HepG2 (cell line): Measurements from ENCODE around the gene SLC16A5. TPM values are rescaled to one million over a fixed set of nuclear protein-coding genes. Genes with fewer than 3 reads are reported as not detected.

ENCODE experiments used
- CEBPB ChIP-seq: IDR thresholded peaks from 2 replicates; pipeline ENCODE4 v1.6.1; 2011; ENCODE audit warnings: low read depth, low read length, improper control_type of control experiment, borderline replicate concordance
- DBP ChIP-seq: sonication (generic); formaldehyde crosslinking; IDR thresholded peaks from 2 replicates; pipeline ENCODE4 v1.4.0; 2020; ENCODE audit warnings: missing genetic modification reagents; ENCODE audit errors: not compliant biosample characterization
- GATA4 ChIP-seq: sonication (generic); IDR thresholded peaks from 2 replicates; pipeline ENCODE4 v1.6.1; 2016; ENCODE audit warnings: antibody characterized with exemption, low read depth, borderline replicate concordance
- KDM6A ChIP-seq: IDR thresholded peaks from 2 replicates; pipeline ENCODE4 v1.6.1; 2016; ENCODE audit warnings: low read depth
- MXD3 ChIP-seq: IDR thresholded peaks from 2 replicates; pipeline ENCODE4 v1.6.1; 2016; ENCODE audit warnings: mild to moderate bottlenecking, missing biosample characterization, missing genetic modification reagents
- MYPOP ChIP-seq: sonication (generic); formaldehyde crosslinking; IDR thresholded peaks from 2 replicates; pipeline ENCODE4 v1.8.1; 2023; ENCODE audit warnings: mild to moderate bottlenecking, moderate library complexity, missing genetic modification reagents
- SMAD9 ChIP-seq: sonication (generic); formaldehyde crosslinking; IDR thresholded peaks from 2 replicates; pipeline ENCODE4 v1.5.1; 2020; ENCODE audit warnings: mild to moderate bottlenecking, missing genetic modification reagents
- SRSF9 ChIP-seq: fragments of 200-400 bp; formaldehyde crosslinking; IDR thresholded peaks from 2 replicates; pipeline ENCODE4 v1.6.1; 2018; ENCODE audit warnings: borderline replicate concordance, mild to moderate bottlenecking, low read depth, low read length; ENCODE audit not compliant: insufficient read depth, poor library complexity, severe bottlenecking
- TCF7 ChIP-seq: sonication (generic); IDR thresholded peaks from 2 replicates; pipeline ENCODE4 v1.6.1; 2016; ENCODE audit warnings: antibody characterized with exemption, low read depth
- TCF7L2 ChIP-seq: IDR thresholded peaks from 2 replicates; pipeline ENCODE4 v1.6.1; 2011; ENCODE audit warnings: mild to moderate bottlenecking, low read depth, low read length, moderate library complexity
- TP53 ChIP-seq: sonication (generic); formaldehyde crosslinking; conservative IDR thresholded peaks from 2 replicates; pipeline ENCODE4 v1.4.0; 2020; ENCODE audit warnings: missing genetic modification reagents
- USF2 ChIP-seq, 2 experiments: sonication (generic) in 1 of 2; formaldehyde crosslinking in 1 of 2; IDR thresholded peaks; 2 replicates each; pipeline versions ENCODE4 v1.5.1 to v1.6.1; 2011 to 2020; ENCODE audit warnings: borderline replicate concordance in 1 of 2, low read depth in 1 of 2, low read length in 1 of 2, mild to moderate bottlenecking in 1 of 2, missing genetic modification reagents in 1 of 2, moderate library complexity in 1 of 2
- ZC3H4 ChIP-seq: sonication (generic); formaldehyde crosslinking; IDR thresholded peaks from 2 replicates; pipeline ENCODE4 v1.4.0; 2020; ENCODE audit warnings: missing genetic modification reagents, borderline replicate concordance
- ZFP90 ChIP-seq: sonication (generic); formaldehyde crosslinking; IDR thresholded peaks from 2 replicates; pipeline ENCODE4 v1.8.0; 2022; ENCODE audit warnings: missing genetic modification reagents, mild to moderate bottlenecking, inconsistent platforms, borderline replicate concordance
- ZGPAT ChIP-seq: IDR thresholded peaks from 2 replicates; pipeline ENCODE4 v1.6.1; 2016; ENCODE audit warnings: mild to moderate bottlenecking
- ZNF121 ChIP-seq: sonication (generic); formaldehyde crosslinking; IDR thresholded peaks from 2 replicates; pipeline ENCODE4 v1.5.0; 2020; ENCODE audit warnings: mild to moderate bottlenecking, missing genetic modification reagents
- ZNF160 ChIP-seq: sonication (generic); formaldehyde crosslinking; IDR thresholded peaks from 2 replicates; pipeline ENCODE4 v1.8.0; 2022; ENCODE audit warnings: mild to moderate bottlenecking, inconsistent platforms, missing genetic modification reagents
- ZNF549 ChIP-seq: sonication (generic); formaldehyde crosslinking; IDR thresholded peaks from 2 replicates; pipeline ENCODE4 v1.5.0; 2020; ENCODE audit warnings: missing genetic modification reagents
- ZNF556 ChIP-seq: sonication (generic); formaldehyde crosslinking; IDR thresholded peaks from 2 replicates; pipeline ENCODE4 v1.4.0; 2020; ENCODE audit warnings: mild to moderate bottlenecking, missing genetic modification reagents, borderline replicate concordance
- ZSCAN5A ChIP-seq: sonication (generic); formaldehyde crosslinking; IDR thresholded peaks from 2 replicates; pipeline ENCODE4 v1.8.0; 2022; ENCODE audit warnings: mild to moderate bottlenecking, missing genetic modification reagents, borderline replicate concordance
- polyA plus RNA-seq, 8 experiments: library from polyadenylated mRNA; depleted of rRNA in 3 of 8; stranded (reverse) in 7 of 8; unstranded in 1 of 8; fragments of >200 nt; fragmentation: Illumina TruSeq in 4 of 8; extraction: Trizol in 4 of 8; gene quantifications; 2 replicates each; pipeline versions ENCODE4 v1.2.1 to v1.2.3, GENCODE V29; 2011 to 2016; ENCODE audit warnings: low read depth in 4 of 8, missing spikeins in 1 of 8, mixed read lengths in 1 of 8; ENCODE audit not compliant: insufficient read depth in 1 of 8
- total RNA-seq, 5 experiments: library from RNA; depleted of rRNA; stranded (reverse); fragments of >200 nt; fragmentation: Illumina TruSeq; extraction: Trizol; gene quantifications; 2 replicates each; pipeline ENCODE4 v1.2.3, GENCODE V29; 2016; ENCODE audit warnings: low read depth in 1 of 5

The SLC16A5 gene
- total and polyA plus RNA-seq, 2 of the 13 experiments (the other 11 are each of a cell fraction or from before 2014, with no cell fraction given): 0.69 to 5.6 TPM

GRCh38 chr17:75086496-75087181 lies 1.1 kb upstream of the SLC16A5 start (continued):
- TF ChIP-seq USF2 (IDR thresholded peaks at IDR 0.05; ENCODE audit: low read depth, low read length) (no peak), USF2 (CRISPR knock-in tag; IDR thresholded peaks at IDR 0.05; ENCODE audit: borderline replicate concordance) (0 out of 2 replicates have a peak, but pooled peaks have one; percentile 35), SRSF9 (no peak), ZGPAT (CRISPR knock-in tag) (no peak), MYPOP (0 out of 2 replicates have a peak, but pooled peaks have one; percentile 41), ZNF556 (CRISPR knock-in tag) (no peak), TCF7 (peak; percentile 78), ZNF549 (CRISPR knock-in tag) (no peak), ZSCAN5A (CRISPR knock-in tag) (no peak), MXD3 (CRISPR knock-in tag) (peak; percentile 25; the same call in 1 of the 2 replicates), KDM6A (CRISPR knock-in tag) (no peak), TCF7L2 (no peak), SMAD9 (CRISPR knock-in tag) (no peak), ZNF121 (CRISPR knock-in tag) (no peak), GATA4 (0 out of 2 replicates have a peak, but pooled peaks have one; percentile 16), ZC3H4 (CRISPR knock-in tag) (peak; percentile 24; the same call in 1 of the 2 replicates), DBP (CRISPR knock-in tag) (peak; percentile 73), ZNF160 (CRISPR knock-in tag) (no peak), ZFP90 (CRISPR knock-in tag) (no peak; the same call in 1 of the 2 replicates), CEBPB (peak; percentile 62; the same call in 1 of the 2 replicates), TP53 (no peak)
